ENCODE data around the gene BANP.
"Not testable (repeated sequence)": the region's sequence is repeated elsewhere in the genome, so short reads cannot be mapped to it uniquely, and the experiment has no call there.

DNA sequence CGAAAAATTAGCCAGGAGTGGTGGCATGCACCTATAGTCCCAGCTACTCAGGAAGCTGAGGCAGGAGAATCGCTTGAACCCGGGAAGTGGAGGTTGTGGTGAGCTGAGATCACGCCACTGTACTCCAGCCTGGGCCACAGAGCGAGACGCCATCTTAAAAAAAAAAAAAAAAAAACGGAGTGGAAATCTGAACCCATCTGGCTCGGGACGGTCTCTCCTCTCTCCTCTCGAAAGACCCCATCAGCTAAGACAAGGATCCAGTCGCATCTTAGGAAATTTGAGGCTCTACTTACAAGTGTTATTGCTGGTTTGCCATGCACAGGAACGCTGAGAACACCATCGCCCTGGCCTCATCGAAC lies 15.2 kb upstream of the BANP start:
- not testable (repeated sequence) for TF ChIP-seq TARDBP (IDR thresholded peaks at IDR 0.05); BHLHE40 (IDR thresholded peaks at IDR 0.05; ENCODE audit: borderline replicate concordance); SUZ12 (IDR thresholded peaks at IDR 0.05)

Data from HEK293T (cell line).